Endothelial cell of umbilical vein (primary cell): Measurements from ENCODE around the gene GTF2H3. TPM values are rescaled to one million over a fixed set of nuclear protein-coding genes. Genes with fewer than 3 reads are reported as not detected.

Experiments used
- BruUV-seq: library from RNA; stranded (reverse); fragments of 400-500 nt; replicated peaks from 2 replicates; lab custom pipeline; 2021; lab: Mats Ljungman, UMichigan
- CTCF ChIA-PET: fragments of 300-600, 350-600 bp; sonication (Branson Sonifier 250); formaldehyde crosslinking; loops from one replicate; lab custom pipeline; 2021; ENCODE audit warnings: antibody characterized with exemption, inconsistent platforms; lab: Charles Lee
- POLR2A ChIA-PET: fragments of 300-600, 350-600 bp; sonication (Branson Sonifier 250); formaldehyde crosslinking; loops from one replicate; lab custom pipeline; 2021; ENCODE audit warnings: antibody characterized with exemption, inconsistent platforms; lab: Charles Lee
- DNase-seq: peaks from one replicate; pipeline ENCODE4 v3.0.0-alpha.2; 2011; ENCODE audit warnings: low read depth, low spot score
- FAIRE-seq: peaks from 2 replicates; lab custom pipeline; 2011; peaks lifted over from hg19 to GRCh38; lab: Jason Lieb, UNC
- H2AFZ ChIP-seq: 2 replicates; pipeline ENCODE4 v1.6.0; 2012; ENCODE audit warnings: low read depth, low read length, control low read depth, inconsistent platforms
- H3K27ac ChIP-seq: 2 replicates; pipeline ENCODE4 v1.5.1; 2011; ENCODE audit warnings: low read depth, mild to moderate bottlenecking, control low read depth, low read length, moderate library complexity; ENCODE audit not compliant: insufficient read depth
- H3K27me3 ChIP-seq, 2 experiments: 2 replicates each; pipeline versions ENCODE4 v1.6.0 to v1.6.1; 2011; ENCODE audit warnings: low read length in 2 of 2, mixed read lengths in 1 of 2; ENCODE audit not compliant: control insufficient read depth in 2 of 2, insufficient read depth in 2 of 2
- H3K36me3 ChIP-seq, 2 experiments: 2 replicates in 1 of 2; 3 replicates in 1 of 2; pipeline ENCODE4 v1.5.1; 2011; ENCODE audit warnings: low read length in 2 of 2, mild to moderate bottlenecking in 1 of 2, moderate library complexity in 1 of 2; ENCODE audit not compliant: control insufficient read depth in 2 of 2, insufficient read depth in 2 of 2; ENCODE audit errors: extremely low read depth in 1 of 2
- H3K4me1 ChIP-seq: 3 replicates; pipeline ENCODE4 v1.5.1; 2011; ENCODE audit warnings: mild to moderate bottlenecking, low read length; ENCODE audit not compliant: control insufficient read depth, insufficient read depth; ENCODE audit errors: extremely low read depth
- H3K4me2 ChIP-seq: 2 replicates; pipeline ENCODE4 v1.6.1; 2011; ENCODE audit warnings: low read length, control low read depth, mixed read lengths; ENCODE audit not compliant: insufficient read depth
- H3K4me3 ChIP-seq, 3 experiments: fragments of 200-600 bp in 1 of 3; sonication (generic), shearing (Covaris generic) in 1 of 3; replicated peaks in 1 of 3; 2 replicates each; pipeline ENCODE4 v1.5.1; 2011 to 2016; ENCODE audit warnings: control low read depth in 3 of 3, low read length in 3 of 3, mild to moderate bottlenecking in 2 of 3, inconsistent platforms in 1 of 3, low read depth in 1 of 3, moderate library complexity in 1 of 3; ENCODE audit not compliant: insufficient read depth in 1 of 3
- H3K79me2 ChIP-seq: 2 replicates; pipeline ENCODE4 v1.6.0; 2012; ENCODE audit warnings: low read length, inconsistent platforms; ENCODE audit not compliant: control insufficient read depth, insufficient read depth
- H3K9ac ChIP-seq: replicated peaks from 2 replicates; pipeline ENCODE3; 2011; ENCODE audit warnings: low read length, control low read depth; ENCODE audit not compliant: insufficient read depth; ENCODE audit errors: extremely low read depth
- H3K9me1 ChIP-seq: replicated peaks from 3 replicates; pipeline ENCODE4 v1.6.0; 2011; ENCODE audit warnings: mild to moderate bottlenecking, low read length; ENCODE audit not compliant: control insufficient read depth, insufficient read depth; ENCODE audit errors: extremely low read depth
- H3K9me3 ChIP-seq: replicated peaks from 2 replicates; pipeline ENCODE4 v1.5.1; 2012; ENCODE audit warnings: low read length, inconsistent platforms; ENCODE audit not compliant: control insufficient read depth, insufficient read depth
- H4K20me1 ChIP-seq: replicated peaks from 2 replicates; pipeline ENCODE3; 2011; ENCODE audit warnings: mild to moderate bottlenecking, low read length; ENCODE audit not compliant: control insufficient read depth, insufficient read depth; ENCODE audit errors: extremely low read depth
- EZH2 ChIP-seq: IDR thresholded peaks from 2 replicates; pipeline ENCODE4 v1.6.1; 2012; ENCODE audit warnings: borderline replicate concordance, low read depth, mild to moderate bottlenecking, moderate library complexity, low read length, inconsistent platforms; ENCODE audit not compliant: severe bottlenecking
- FOS ChIP-seq: IDR thresholded peaks from 2 replicates; pipeline ENCODE4 v1.6.1; 2011; ENCODE audit warnings: mild to moderate bottlenecking, low read length, moderate library complexity, borderline replicate concordance; ENCODE audit not compliant: insufficient read depth
- GATA2 ChIP-seq: IDR thresholded peaks from 2 replicates; pipeline ENCODE4 v1.7.0; 2011; ENCODE audit warnings: low read depth, mild to moderate bottlenecking, moderate library complexity, mixed read lengths, low read length; ENCODE audit not compliant: insufficient read length, insufficient read depth
- JUN ChIP-seq: IDR thresholded peaks from 2 replicates; pipeline ENCODE4 v1.6.1; 2011; ENCODE audit warnings: borderline replicate concordance, low read depth; ENCODE audit not compliant: insufficient read length, insufficient read depth
- MAX ChIP-seq: IDR thresholded peaks from 2 replicates; pipeline ENCODE4 v1.6.1; 2011; ENCODE audit not compliant: insufficient read depth, insufficient read length
- MYC ChIP-seq: IDR thresholded peaks from one replicate; pipeline ENCODE4 v1.6.1; 2011; ENCODE audit warnings: mild to moderate bottlenecking, low read depth, low read length
- POLR2A ChIP-seq: IDR thresholded peaks from 2 replicates; pipeline ENCODE4 v1.6.1; 2012; ENCODE audit warnings: low read depth, mild to moderate bottlenecking, control low read depth, low read length
- POLR2AphosphoS5 ChIP-seq: IDR thresholded peaks from 2 replicates; pipeline ENCODE4 v1.6.1; 2012; ENCODE audit warnings: low read depth, mild to moderate bottlenecking, control low read depth, low read length, moderate library complexity; ENCODE audit not compliant: insufficient read depth
- dilution Hi-C: fragments of 300-500 bp; cut with MboI; formaldehyde crosslinking; loops from one replicate; pipeline ENCODE4 v1.15.0; 2019; ENCODE audit warnings: low sequenced_read_pairs; ENCODE audit not compliant: extremely low pct_ligation_motif_present
- intact Hi-C: fragments of 100-400 bp; cut with micrococcal nuclease; formaldehyde crosslinking; loops from one replicate; pipeline ENCODE4 v1.10.0; 2022
- polyA plus RNA-seq, 4 experiments: library from polyadenylated mRNA; depleted of rRNA in 3 of 4; stranded (reverse) in 3 of 4; unstranded in 1 of 4; fragments of >200 nt; gene quantifications; 2 replicates each; pipeline versions ENCODE4 v1.2.1 to v1.2.3, GENCODE V29; 2011 to 2012; ENCODE audit warnings: missing spikeins in 1 of 4
- total RNA-seq: library from RNA; stranded (reverse); gene quantifications from 2 replicates; pipeline ENCODE4 v1.2.3, GENCODE V29; 2021
- TF ChIP-seq, protein P1 (sequence below), 2 donors: IDR thresholded peaks; 1 replicate in 1 of 2; 2 replicates in 1 of 2; pipeline ENCODE4 v1.5.1; 2011; ENCODE audit warnings: low read length in 2 of 2, mild to moderate bottlenecking in 2 of 2, moderate library complexity in 2 of 2, control low read depth in 1 of 2, inconsistent platforms in 1 of 2, low read depth in 1 of 2; ENCODE audit not compliant: insufficient read depth in 1 of 2; ENCODE audit errors: extremely low read depth in 1 of 2

Gene GTF2H3
- total and polyA plus RNA-seq, 2 donors (not counting 3 experiments of a cell fraction or from before 2014, with no cell fraction given): 17.8 to 31.3 TPM

GRCh38 chr12:123645380-123645779, 11.8 kb downstream of the GTF2H3 start:
- ChIA-PET POLR2A (no interaction called here), CTCF (no interaction called here)
- H3K79me2 ChIP-seq: no peaks in the 10 kb centered on the region
- no TSS peak for BruUV-seq
- no peaks in the 10 kb centered on the region for H3K27me3 ChIP-seq
- intact Hi-C loops (no loop called here), dilution Hi-C loops (no loop called here)
- H3K36me3 ChIP-seq: peaks cover 7 to 14% of the 10 kb centered on the region in 2 experiments
- FAIRE-seq (no peak), DNase-seq (no peak)
- TF ChIP-seq EZH2 (no peak), POLR2A (no peak)
- H2AFZ ChIP-seq: no peak overlapping the region
- H4K20me1 ChIP-seq: no peaks in the 10 kb centered on the region
- no peaks in the 10 kb centered on the region for H3K4me1 ChIP-seq
- no peak overlapping the region for H3K27ac ChIP-seq
- H3K9me3 ChIP-seq: no peaks in the 10 kb centered on the region
- no peak overlapping the region for H3K9ac ChIP-seq
- no peak overlapping the region for H3K4me2 ChIP-seq
- no peak overlapping the region for H3K4me3 ChIP-seq
- H3K9me1 ChIP-seq: no peaks in the 10 kb centered on the region

GRCh38 chr12:123645878-123646277, 12.2 kb downstream of the GTF2H3 start:
- Histone ChIP-seq H3K4me2 (no peak overlapping the region), H3K9me1 (no peaks in the 10 kb centered on the region), H3K27ac (no peak overlapping the region), H3K4me1 (no peaks in the 10 kb centered on the region), H4K20me1 (no peaks in the 10 kb centered on the region), H2AFZ (no peak overlapping the region), H3K4me3 (no peak overlapping the region), H3K27me3 (no peaks in the 10 kb centered on the region), H3K9ac (no peak overlapping the region), H3K79me2 (no peaks in the 10 kb centered on the region), H3K36me3 (peaks cover 10 to 14% of the 10 kb centered on the region in 2 experiments), H3K9me3 (no peaks in the 10 kb centered on the region)
- DNase-seq: no peak
- ChIA-PET POLR2A (no interaction called here), CTCF (no interaction called here)
- TF ChIP-seq FOS (no peak), MYC (no peak), GATA2 (no peak), EZH2 (no peak), POLR2AphosphoS5 (no peak), MAX (no peak), JUN (no peak), POLR2A (no peak)
- TF ChIP-seq, protein P1, sequence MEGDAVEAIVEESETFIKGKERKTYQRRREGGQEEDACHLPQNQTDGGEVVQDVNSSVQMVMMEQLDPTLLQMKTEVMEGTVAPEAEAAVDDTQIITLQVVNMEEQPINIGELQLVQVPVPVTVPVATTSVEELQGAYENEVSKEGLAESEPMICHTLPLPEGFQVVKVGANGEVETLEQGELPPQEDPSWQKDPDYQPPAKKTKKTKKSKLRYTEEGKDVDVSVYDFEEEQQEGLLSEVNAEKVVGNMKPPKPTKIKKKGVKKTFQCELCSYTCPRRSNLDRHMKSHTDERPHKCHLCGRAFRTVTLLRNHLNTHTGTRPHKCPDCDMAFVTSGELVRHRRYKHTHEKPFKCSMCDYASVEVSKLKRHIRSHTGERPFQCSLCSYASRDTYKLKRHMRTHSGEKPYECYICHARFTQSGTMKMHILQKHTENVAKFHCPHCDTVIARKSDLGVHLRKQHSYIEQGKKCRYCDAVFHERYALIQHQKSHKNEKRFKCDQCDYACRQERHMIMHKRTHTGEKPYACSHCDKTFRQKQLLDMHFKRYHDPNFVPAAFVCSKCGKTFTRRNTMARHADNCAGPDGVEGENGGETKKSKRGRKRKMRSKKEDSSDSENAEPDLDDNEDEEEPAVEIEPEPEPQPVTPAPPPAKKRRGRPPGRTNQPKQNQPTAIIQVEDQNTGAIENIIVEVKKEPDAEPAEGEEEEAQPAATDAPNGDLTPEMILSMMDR (IDR thresholded peaks at IDR 0.05; ENCODE audit: extremely low read depth in 1 of 2, insufficient read depth in 1 of 2, low read depth in 1 of 2, low read length in 2 of 2): no peak
- no peak for FAIRE-seq
- no TSS peak for BruUV-seq
- dilution Hi-C loops: no loop called here
- intact Hi-C loops: no loop called here
